ENCODE results near the gene FERMT1. TPM values are rescaled to one million over a fixed set of nuclear protein-coding genes. Genes with fewer than 3 reads are reported as not detected.

The FERMT1 gene
- total and polyA plus RNA-seq, 2 of the 13 experiments (the other 11 are each of a cell fraction or from before 2014, with no cell fraction given) = 15.8 to 29.5 TPM

- TF ChIP-seq HDAC2 (CRISPR knock-in tag; IDR thresholded peaks at IDR 0.05) (0 out of 2 replicates have a peak, but pooled peaks have one; percentile 24), HMG20A (CRISPR knock-in tag; IDR thresholded peaks at IDR 0.05; ENCODE audit: borderline replicate concordance) (peak; percentile 15; the same call in 1 of the 2 replicates), ATF3 (CRISPR knock-in tag; IDR thresholded peaks at IDR 0.05) (no peak)
Observed at GRCh38 chr20:6095409-6095808, 27.4 kb downstream of the FERMT1 start (continued).

GRCh38 chr20:6094565-6094964 lies 28.3 kb downstream of the FERMT1 start:
- Histone ChIP-seq H3K9me3 (ENCODE audit: low read length) (no peaks in the 10 kb centered on the region), H4K20me1 (ENCODE audit: insufficient read depth, low read length) (no peaks in the 10 kb centered on the region), H3K27me3 (ENCODE audit: control insufficient read depth in 1 of 2, insufficient read depth in 2 of 2, low read length in 2 of 2) (no peaks in the 10 kb centered on the region), H2AFZ (ENCODE audit: low read length) (no peak overlapping the region), H3K79me2 (ENCODE audit: insufficient read depth, low read length) (no peaks in the 10 kb centered on the region), H3K4me2 (ENCODE audit: low read depth, low read length) (peak overlapping the region; percentile 41; the same call in 1 of the 2 replicates), H3K36me3 (replicated peaks in 1 of 2; ENCODE audit: control insufficient read depth in 1 of 2, insufficient read depth in 2 of 2, low read length in 2 of 2) (peaks cover 6 to 48% of the 10 kb centered on the region in 2 experiments; a peak in 4 of 5 replicates), H3K4me3 (replicated peaks in 1 of 3; ENCODE audit: insufficient read depth in 1 of 3, low read depth in 2 of 3, low read length in 3 of 3) (no peak overlapping the region), H3K27ac (ENCODE audit: extremely low read length, insufficient read depth, low read length) (peak overlapping the region; percentile 63), H3K4me1 (ENCODE audit: insufficient read depth, low read length) (peaks cover 30% of the 10 kb centered on the region), H3K9ac (ENCODE audit: insufficient read depth, low read depth, low read length) (no peak overlapping the region)
- TF ChIP-seq CHD4 (IDR thresholded peaks at IDR 0.05; ENCODE audit: borderline replicate concordance, low read length) = peak; percentile 89; the same call in 1 of the 2 replicates
- 0 out of 2 replicates have a peak, but pooled peaks have one; percentile 40 for TF ChIP-seq ZNF670 (CRISPR knock-in tag; IDR thresholded peaks at IDR 0.05; ENCODE audit: borderline replicate concordance)
- peak; percentile 40; the same call in 1 of the 2 replicates for TF ChIP-seq HDAC2 (CRISPR knock-in tag; IDR thresholded peaks at IDR 0.05)
- TF ChIP-seq RCOR2 (CRISPR knock-in tag; IDR thresholded peaks at IDR 0.05) = peak; percentile 92
- peak; percentile 55; the same call in 1 of the 2 replicates for TF ChIP-seq ESRRA (CRISPR knock-in tag; IDR thresholded peaks at IDR 0.05; ENCODE audit: low read depth)
- peak; percentile 86 for TF ChIP-seq ZMYM3 (CRISPR knock-in tag; IDR thresholded peaks at IDR 0.05)
- peak; percentile 84; the same call in 1 of the 2 replicates for TF ChIP-seq ZMYM2 (CRISPR knock-in tag; IDR thresholded peaks at IDR 0.05)
- TF ChIP-seq SOX13 (IDR thresholded peaks at IDR 0.05) = no peak
- peak in 1 of 2 experiments; percentile 36; a peak in 1 of 4 replicates for TF ChIP-seq SOX13 (CRISPR knock-in tag; conservative IDR thresholded peaks at IDR 0.05 in 1 of 2, IDR thresholded peaks at IDR 0.05 in 1 of 2)
- peak; percentile 89 for TF ChIP-seq KDM1A (CRISPR knock-in tag; IDR thresholded peaks at IDR 0.05)
- peak; percentile 74; the same call in 1 of the 2 replicates for TF ChIP-seq ADNP (CRISPR knock-in tag; IDR thresholded peaks at IDR 0.05)
- no peak for TF ChIP-seq HIC2 (CRISPR knock-in tag; IDR thresholded peaks at IDR 0.05; ENCODE audit: low read depth)
- TF ChIP-seq EEA1 (CRISPR knock-in tag; IDR thresholded peaks at IDR 0.05; ENCODE audit: borderline replicate concordance) = no peak
- no peak for TF ChIP-seq SATB2 (CRISPR knock-in tag; IDR thresholded peaks at IDR 0.05)
- TF ChIP-seq ZNF629 (CRISPR knock-in tag; conservative IDR thresholded peaks at IDR 0.05) = peak; percentile 98
- in situ Hi-C loops (cut with HindIII; ENCODE audit: extremely low pct_ligation_motif_present, low pct_unique_long_range_greater_than_20kb) (no loop called here), intact Hi-C loops (cut with micrococcal nuclease; ENCODE audit: unreplicated experiment) (no loop called here)
- ATAC-seq (no peak), DNase-seq (ENCODE audit: low spot score) (no peak), FAIRE-seq (no peak)
- CTCF ChIA-PET (ENCODE audit: low intra/inter-chr PET ratio, low total read pairs) = no interaction called here
- POLR2A ChIA-PET = interaction anchor here (1.1 kb wide), 1 partner anchor 29 kb away, joined by 4 read pairs; the partner anchor contains the start of gene FERMT1
- 93% methylated on average over 4 of the region's 4 CpGs for WGBS (ENCODE audit: low lambda C conversion rate)
- TSS peak; percentile 27 for BruUV-seq (replicated peaks)
